Stimulated activated CD8-positive, alpha-beta memory T cell treated with anti-CD3 and anti-CD28 coated beads, Interleukin-15, amount 100 ng/mL, for 48 hours (primary cell): ENCODE measurements around the gene TXN.

Experiments
- DNase-seq, 2 donors: peaks; one replicate each; pipeline ENCODE4 v3.0.0-alpha.2; 2020; ENCODE audit warnings: low read depth in 2 of 2

The TXN gene

GRCh38 chr9:110256380-110257096 is at the start of gene TXN:
Gene TXN, minus strand, starts transcription at chr9:110256507. Its CDS starts 72 bp downstream, at chr9:110256435.
- DNase-seq: peak; percentile 82 to 85

- DNase-seq: no peak
Measured at GRCh38 chr9:110303133-110303532, 46.8 kb upstream of the TXN start.

DNA sequence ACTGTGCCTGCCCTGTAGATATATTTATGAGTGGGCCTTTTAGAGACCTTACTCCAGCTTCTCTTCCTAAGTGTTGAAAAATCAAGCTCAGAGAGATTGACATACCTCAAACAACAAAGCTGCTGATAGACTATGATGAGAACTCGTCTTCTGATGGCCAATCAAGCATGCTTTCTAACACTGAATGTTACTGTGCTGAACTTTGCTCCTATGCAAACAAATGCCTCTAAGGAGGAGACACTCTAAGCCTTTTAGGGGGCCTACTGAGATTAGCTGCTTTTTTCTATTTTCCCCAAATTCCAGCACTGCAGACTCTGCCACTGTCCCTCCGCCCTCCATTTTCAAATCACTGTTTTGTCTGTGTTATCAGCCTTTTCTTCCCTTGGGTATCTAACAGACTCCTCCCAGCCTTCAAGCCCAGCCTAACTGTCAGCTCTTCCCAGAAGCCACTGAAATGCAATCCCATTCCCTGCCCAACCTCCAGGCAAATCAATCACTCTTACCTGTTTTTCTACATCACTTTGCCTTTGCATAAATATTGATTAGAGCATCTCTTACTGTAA is 41.8 kb upstream of the TXN start:
- no peak for DNase-seq

DNA sequence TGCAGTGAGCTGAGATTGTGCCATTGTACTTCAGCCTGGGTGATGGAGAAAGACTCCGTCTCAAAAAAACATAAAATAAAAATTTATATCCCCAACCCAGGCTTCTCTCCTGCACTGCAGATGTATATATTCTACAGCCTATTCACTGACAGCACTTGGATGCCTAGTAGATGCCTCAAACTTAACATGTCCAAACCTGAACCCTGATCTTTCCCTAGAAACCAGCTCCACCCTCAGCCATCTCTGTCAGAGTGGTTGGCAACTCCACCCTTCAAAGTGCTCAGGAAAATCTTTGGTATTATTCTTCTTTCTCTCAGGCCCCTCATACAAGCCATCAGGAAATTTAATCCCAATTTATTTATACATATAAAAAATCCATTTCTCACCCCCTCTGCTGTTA is 36.9 kb upstream of the TXN start:
- DNase-seq: no peak

DNA sequence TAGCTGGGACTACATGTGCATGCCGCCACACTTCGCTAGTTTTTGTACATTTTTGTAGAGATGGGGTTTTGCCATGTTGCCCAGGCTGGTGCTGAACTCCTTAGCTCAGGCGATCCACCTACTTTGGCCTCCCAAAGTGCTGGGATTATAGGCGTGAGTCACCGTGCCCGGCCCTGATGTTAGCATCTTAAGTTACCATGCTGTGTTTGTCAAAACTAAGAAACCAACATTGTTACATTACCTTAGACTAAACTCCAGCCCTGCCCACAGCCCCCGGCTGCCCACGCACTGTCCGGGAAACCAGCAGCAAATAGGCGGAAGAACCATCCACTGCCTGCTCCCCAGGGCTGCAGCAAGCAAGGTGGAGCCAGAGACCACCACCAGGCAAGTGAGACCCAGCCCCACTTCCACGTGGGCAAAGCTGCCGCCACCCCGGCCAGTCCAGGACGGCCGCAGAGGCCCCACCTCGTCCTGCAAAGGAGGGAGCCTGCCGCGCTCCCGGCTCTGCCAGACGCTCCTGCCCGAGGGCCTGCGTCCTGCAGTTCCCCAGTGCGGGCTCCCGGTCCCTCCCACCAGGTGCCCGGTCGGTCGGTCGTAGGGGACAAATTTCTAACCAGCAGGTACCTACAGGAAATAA is 35.7 kb upstream of the TXN start:
- no peak for DNase-seq

DNA sequence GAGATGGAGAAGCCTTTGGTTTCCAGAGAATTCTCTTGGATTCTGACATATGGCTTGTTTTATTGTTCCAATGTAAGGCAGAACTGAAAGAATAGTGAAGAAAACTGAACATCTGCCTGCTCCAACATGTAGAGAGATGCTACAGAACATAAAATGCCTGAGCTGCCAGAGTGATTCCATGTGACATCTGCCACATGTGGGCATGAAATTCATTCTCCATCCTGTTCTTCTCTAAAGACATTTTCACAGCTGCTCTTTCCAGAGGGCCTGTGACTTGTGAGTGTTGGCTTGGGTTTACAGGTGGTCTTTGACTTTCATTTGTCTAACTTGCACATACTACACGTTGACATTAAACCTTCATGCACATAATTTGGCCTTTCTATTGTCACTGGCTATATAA is 33.7 kb upstream of the TXN start:
- DNase-seq: no peak

GRCh38 chr9:110288503-110288902 is 32.2 kb upstream of the TXN start:
- DNase-seq: no peak

- DNase-seq: no peak
Measured at GRCh38 chr9:110287289-110287680, 31.0 kb upstream of the TXN start.

- no peak for DNase-seq
Measured at GRCh38 chr9:110284211-110284844, 28.0 kb upstream of the TXN start.

DNA sequence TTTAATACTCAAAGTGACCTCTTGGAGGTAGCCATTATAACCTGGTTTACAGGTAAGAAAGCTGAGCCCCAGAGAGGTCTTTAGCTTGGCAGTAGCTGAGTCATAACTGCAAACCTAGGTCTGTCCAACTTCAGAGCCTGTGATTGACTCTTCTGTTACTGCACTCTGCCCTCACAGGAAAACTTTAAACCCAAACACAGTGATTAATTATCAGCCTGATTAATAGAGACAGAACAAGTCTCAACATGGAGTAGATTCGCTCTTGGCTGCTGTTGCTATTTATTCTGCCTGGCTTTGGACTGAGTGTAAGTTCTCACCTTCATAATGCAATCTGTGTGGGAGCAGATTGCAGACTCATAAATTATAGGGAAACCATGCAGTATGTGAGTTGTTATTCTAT is 27.4 kb upstream of the TXN start:
- DNase-seq: no peak

- DNase-seq: no peak
Measured at GRCh38 chr9:110282739-110283081, 26.4 kb upstream of the TXN start.

- DNase-seq: no peak
Measured at GRCh38 chr9:110282018-110282738, 25.9 kb upstream of the TXN start.

- DNase-seq: no peak
Measured at GRCh38 chr9:110278080-110278707, 21.9 kb upstream of the TXN start.

DNA sequence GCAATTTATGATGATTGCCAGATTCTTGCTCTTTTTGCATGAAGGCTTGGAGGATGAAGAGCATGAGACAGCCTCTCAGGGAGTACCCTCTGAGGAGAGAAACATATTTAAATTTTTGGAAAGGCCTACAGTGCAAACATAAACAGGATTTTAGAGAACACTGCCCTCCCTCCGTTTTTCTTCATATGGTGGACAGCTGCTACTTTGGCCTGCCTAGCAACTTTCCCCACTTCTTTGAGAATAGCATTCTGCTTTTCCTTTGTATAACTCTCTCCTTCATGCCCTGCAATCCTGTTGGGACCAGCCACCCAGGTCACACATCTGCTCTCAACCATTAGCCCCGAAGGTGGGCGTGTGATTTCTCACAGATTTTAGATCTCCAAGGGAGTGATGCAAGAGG is 20.5 kb upstream of the TXN start:
- no peak for DNase-seq

- no peak for DNase-seq
Measured at GRCh38 chr9:110270211-110270995, 14.1 kb upstream of the TXN start.

- no peak for DNase-seq
Measured at GRCh38 chr9:110266795-110267194, 10.5 kb upstream of the TXN start.

- DNase-seq: no peak
Measured at GRCh38 chr9:110261632-110262031, 5.3 kb upstream of the TXN start.

- no peak for DNase-seq
Measured at GRCh38 chr9:110260911-110261310, 4.6 kb upstream of the TXN start.

- DNase-seq: no peak
Measured at GRCh38 chr9:110259566-110259965, 3.3 kb upstream of the TXN start.

DNA sequence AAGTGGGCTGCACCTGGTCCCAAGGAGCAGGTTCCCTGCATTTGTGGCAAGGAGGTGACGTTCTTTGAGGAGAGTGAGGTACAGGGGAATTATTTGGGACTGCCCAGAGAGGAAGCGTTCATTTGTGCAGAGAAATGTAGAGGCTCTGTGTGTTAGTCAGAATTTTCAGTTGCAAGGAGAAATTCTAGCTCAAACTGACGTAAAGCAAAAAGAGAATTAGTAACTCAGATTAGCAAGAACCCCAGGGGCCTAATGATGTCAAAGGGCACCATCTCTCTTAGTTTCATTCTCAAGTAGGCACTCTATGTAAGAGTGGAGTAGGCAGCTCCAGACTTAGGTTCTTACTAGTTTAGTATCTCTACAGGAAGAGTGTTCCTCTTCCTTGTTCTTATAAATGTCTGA is 2.4 kb upstream of the TXN start:
- DNase-seq: no peak

GRCh38 chr9:110257956-110258355 is 1.6 kb upstream of the TXN start:
- no peak for DNase-seq
